Activated naive CD8-positive, alpha-beta T cell (primary cell): ENCODE data around the gene IGFL2.
"Not testable (repeated sequence)": the region's sequence is repeated elsewhere in the genome, so short reads cannot be mapped to it uniquely, and the experiment has no call there.

ENCODE experiments used
- H3K27ac Mint-ChIP-seq: one replicate; pipeline ENCODE4 v1.8.0; 2021; ENCODE audit warnings: mixed read lengths
- H3K27me3 Mint-ChIP-seq: one replicate; pipeline ENCODE4 v1.8.0; 2021; ENCODE audit warnings: mixed read lengths
- H3K36me3 Mint-ChIP-seq: one replicate; pipeline ENCODE4 v1.8.0; 2021; ENCODE audit warnings: mixed read lengths
- H3K4me1 Mint-ChIP-seq: one replicate; pipeline ENCODE4 v1.8.0; 2021; ENCODE audit warnings: low read depth, mixed read lengths
- H3K4me3 Mint-ChIP-seq: one replicate; pipeline ENCODE4 v1.8.0; 2021; ENCODE audit warnings: mild to moderate bottlenecking, mixed read lengths
- H3K9me3 Mint-ChIP-seq: one replicate; pipeline ENCODE4 v1.8.0; 2021; ENCODE audit warnings: low read depth, mixed read lengths

The IGFL2 gene

GRCh38 chr19:46147791-46148288 lies at the start of gene IGFL2:
TSS of gene IGFL2 (plus strand) at chr19:46148238. CDS start at chr19:46148279, 41 bp downstream.
- Mint-ChIP-seq H3K4me1 (peaks cover 10% of the 10 kb centered on the region), H3K4me3 (no peak within 1 kb of the TSS), H3K9me3 (no peaks in the 10 kb centered on the region), H3K27ac (no peak within 1 kb of the TSS), H3K27me3 (peaks cover 25% of the 10 kb centered on the region), H3K36me3 (no peaks in the 10 kb centered on the region)

- peaks cover 8% of the 10 kb centered on the region for H3K36me3 Mint-ChIP-seq
Measured at GRCh38 chr19:46100344-46100743, 47.7 kb upstream of the IGFL2 start.

GRCh38 chr19:46101293-46101692 lies 46.7 kb upstream of the IGFL2 start:
- H3K9me3 Mint-ChIP-seq, result peaks cover 13% of the 10 kb centered on the region
- H3K4me3 Mint-ChIP-seq, result no peak overlapping the region
- H3K27ac Mint-ChIP-seq, result no peak overlapping the region
- peaks cover 33% of the 10 kb centered on the region for H3K27me3 Mint-ChIP-seq
- H3K36me3 Mint-ChIP-seq, result peaks cover 8% of the 10 kb centered on the region
- no peaks in the 10 kb centered on the region for H3K4me1 Mint-ChIP-seq

More at GRCh38 chr19:46100344-46100743, 47.7 kb upstream of the IGFL2 start:
- H3K9me3 Mint-ChIP-seq, result peaks cover 13% of the 10 kb centered on the region
- no peak overlapping the region for H3K4me3 Mint-ChIP-seq
- H3K27ac Mint-ChIP-seq, result no peak overlapping the region
- peaks cover 38% of the 10 kb centered on the region for H3K27me3 Mint-ChIP-seq
- no peaks in the 10 kb centered on the region for H3K4me1 Mint-ChIP-seq

- H3K4me1 Mint-ChIP-seq, H3K4me3 Mint-ChIP-seq, H3K27ac Mint-ChIP-seq, H3K36me3 Mint-ChIP-seq, H3K9me3 Mint-ChIP-seq: not testable (repeated sequence)
- H3K27me3 Mint-ChIP-seq, result peaks cover 25% of the 10 kb centered on the region
Measured at GRCh38 chr19:46102333-46102732, 45.7 kb upstream of the IGFL2 start.

GRCh38 chr19:46107371-46107770 lies 40.7 kb upstream of the IGFL2 start:
- Mint-ChIP-seq H3K9me3 (peaks cover 6% of the 10 kb centered on the region), H3K4me3 (no peak overlapping the region), H3K36me3 (no peaks in the 10 kb centered on the region), H3K27ac (no peak overlapping the region), H3K27me3 (peaks cover 7% of the 10 kb centered on the region), H3K4me1 (no peaks in the 10 kb centered on the region)

- Mint-ChIP-seq H3K9me3 (peaks cover 6% of the 10 kb centered on the region), H3K36me3 (no peaks in the 10 kb centered on the region), H3K27me3 (peaks cover 18% of the 10 kb centered on the region), H3K4me3 (no peak overlapping the region), H3K27ac (no peak overlapping the region), H3K4me1 (peaks cover under 1% of the 10 kb centered on the region)
Measured at GRCh38 chr19:46109876-46110275, 38.2 kb upstream of the IGFL2 start.

GRCh38 chr19:46111376-46111775 lies 36.7 kb upstream of the IGFL2 start:
- Mint-ChIP-seq H3K36me3 (no peaks in the 10 kb centered on the region), H3K4me3 (no peak overlapping the region), H3K9me3 (peaks cover 6% of the 10 kb centered on the region), H3K27me3 (peaks cover 21% of the 10 kb centered on the region), H3K4me1 (peaks cover 10% of the 10 kb centered on the region), H3K27ac (no peak overlapping the region)

GRCh38 chr19:46112527-46112926 lies 35.5 kb upstream of the IGFL2 start:
- H3K27ac Mint-ChIP-seq, result no peak overlapping the region
- H3K4me3 Mint-ChIP-seq, result no peak overlapping the region
- H3K36me3 Mint-ChIP-seq, result no peaks in the 10 kb centered on the region
- H3K27me3 Mint-ChIP-seq, result peaks cover 24% of the 10 kb centered on the region
- H3K4me1 Mint-ChIP-seq, result peaks cover 10% of the 10 kb centered on the region
- peaks cover 6% of the 10 kb centered on the region for H3K9me3 Mint-ChIP-seq

- Mint-ChIP-seq H3K27me3 (peaks cover 23% of the 10 kb centered on the region), H3K4me3 (no peak overlapping the region), H3K9me3 (peaks cover 3% of the 10 kb centered on the region), H3K36me3 (no peaks in the 10 kb centered on the region), H3K4me1 (peaks cover 10% of the 10 kb centered on the region), H3K27ac (no peak overlapping the region)
Measured at GRCh38 chr19:46113726-46114125, 34.3 kb upstream of the IGFL2 start.

GRCh38 chr19:46115396-46116106 lies 32.5 kb upstream of the IGFL2 start:
- peaks cover 10% of the 10 kb centered on the region for H3K4me1 Mint-ChIP-seq
- no peaks in the 10 kb centered on the region for H3K36me3 Mint-ChIP-seq
- H3K9me3 Mint-ChIP-seq, result no peaks in the 10 kb centered on the region
- H3K27ac Mint-ChIP-seq, result no peak overlapping the region
- H3K27me3 Mint-ChIP-seq, result peaks cover 27% of the 10 kb centered on the region
- no peak overlapping the region for H3K4me3 Mint-ChIP-seq

GRCh38 chr19:46116121-46116520 lies 31.9 kb upstream of the IGFL2 start:
- no peak overlapping the region for H3K4me3 Mint-ChIP-seq
- peaks cover 10% of the 10 kb centered on the region for H3K4me1 Mint-ChIP-seq
- no peak overlapping the region for H3K27ac Mint-ChIP-seq
- peaks cover 25% of the 10 kb centered on the region for H3K27me3 Mint-ChIP-seq
- no peaks in the 10 kb centered on the region for H3K9me3 Mint-ChIP-seq
- H3K36me3 Mint-ChIP-seq, result no peaks in the 10 kb centered on the region

GRCh38 chr19:46118136-46118535 lies 29.9 kb upstream of the IGFL2 start:
- Mint-ChIP-seq H3K4me3 (no peak overlapping the region), H3K27ac (no peak overlapping the region), H3K27me3 (peaks cover 24% of the 10 kb centered on the region), H3K9me3 (no peaks in the 10 kb centered on the region), H3K36me3 (no peaks in the 10 kb centered on the region), H3K4me1 (peaks cover 10% of the 10 kb centered on the region)

GRCh38 chr19:46124638-46125115 lies 23.4 kb upstream of the IGFL2 start, which contains the start of gene IGFL3:
TSS of gene IGFL3 (minus strand) at chr19:46124688. CDS start at chr19:46124649, 39 bp downstream.
- no peaks in the 10 kb centered on the region for H3K36me3 Mint-ChIP-seq
- peaks cover 41% of the 10 kb centered on the region for H3K27me3 Mint-ChIP-seq
- H3K4me3 Mint-ChIP-seq, result no peak within 1 kb of the TSS
- no peaks in the 10 kb centered on the region for H3K4me1 Mint-ChIP-seq
- no peak within 1 kb of the TSS for H3K27ac Mint-ChIP-seq
- no peaks in the 10 kb centered on the region for H3K9me3 Mint-ChIP-seq

GRCh38 chr19:46125447-46125846 lies 22.6 kb upstream of the IGFL2 start:
- Mint-ChIP-seq H3K27me3 (peaks cover 39% of the 10 kb centered on the region), H3K27ac (no peak overlapping the region), H3K4me1 (no peaks in the 10 kb centered on the region), H3K36me3 (no peaks in the 10 kb centered on the region), H3K4me3 (no peak overlapping the region), H3K9me3 (no peaks in the 10 kb centered on the region)

- Mint-ChIP-seq H3K4me3 (no peak overlapping the region), H3K36me3 (no peaks in the 10 kb centered on the region), H3K4me1 (no peaks in the 10 kb centered on the region), H3K27ac (no peak overlapping the region), H3K9me3 (no peaks in the 10 kb centered on the region), H3K27me3 (peaks cover 38% of the 10 kb centered on the region)
Measured at GRCh38 chr19:46126086-46126580, 21.9 kb upstream of the IGFL2 start.
